ENCODE results near the gene C2orf76.

Gene C2orf76

DNA sequence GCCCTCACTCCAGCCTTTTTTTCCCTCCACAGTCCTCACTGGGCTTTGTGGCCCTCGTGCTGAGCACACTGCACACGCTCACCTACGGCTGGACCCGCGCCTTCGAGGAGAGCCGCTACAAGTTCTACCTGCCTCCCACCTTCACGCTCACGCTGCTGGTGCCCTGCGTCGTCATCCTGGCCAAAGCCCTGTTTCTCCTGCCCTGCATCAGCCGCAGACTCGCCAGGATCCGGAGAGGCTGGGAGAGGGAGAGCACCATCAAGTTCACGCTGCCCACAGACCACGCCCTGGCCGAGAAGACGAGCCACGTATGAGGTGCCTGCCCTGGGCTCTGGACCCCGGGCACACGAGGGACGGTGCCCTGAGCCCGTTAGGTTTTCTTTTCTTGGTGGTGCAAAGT lies 103.6 kb downstream of the C2orf76 start:
- DNase-seq (ENCODE audit: low read depth): no peak

DNA sequence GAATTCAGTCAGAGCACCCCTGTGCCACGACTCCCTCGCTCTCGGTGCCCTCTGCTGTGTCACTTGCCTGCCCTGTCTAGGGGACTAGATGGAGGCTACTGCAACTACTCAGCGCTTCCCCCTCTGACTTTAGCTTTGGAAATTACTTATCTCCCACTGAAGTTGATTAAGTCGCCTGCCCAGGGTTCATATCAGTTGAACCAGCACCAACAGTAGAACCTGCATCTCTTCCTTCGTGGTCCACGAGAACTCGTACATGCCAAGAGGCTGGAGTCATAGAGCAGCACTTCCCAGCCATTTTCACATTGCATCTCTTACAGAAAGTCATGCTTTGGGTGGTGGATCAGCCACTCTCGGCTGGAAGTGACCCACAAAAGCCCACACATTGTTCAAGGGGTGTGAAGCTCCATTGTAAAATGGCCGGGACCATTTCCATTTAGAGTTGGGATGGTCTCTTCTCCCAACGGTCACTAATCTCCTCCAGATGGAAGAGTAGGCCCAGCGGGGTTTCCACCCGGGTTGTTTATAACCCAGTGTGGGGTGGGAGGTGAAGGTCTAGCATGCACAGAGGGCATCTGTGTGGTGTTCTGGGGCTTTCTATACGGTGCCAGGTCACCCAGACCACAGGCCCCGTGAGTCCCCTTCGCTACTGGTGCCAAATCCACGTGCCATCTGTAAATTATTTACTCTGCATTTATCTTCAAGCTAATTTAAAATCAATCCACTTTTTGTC lies 105.0 kb downstream of the C2orf76 start:
- DNase-seq (ENCODE audit: low read depth): no peak

DNA sequence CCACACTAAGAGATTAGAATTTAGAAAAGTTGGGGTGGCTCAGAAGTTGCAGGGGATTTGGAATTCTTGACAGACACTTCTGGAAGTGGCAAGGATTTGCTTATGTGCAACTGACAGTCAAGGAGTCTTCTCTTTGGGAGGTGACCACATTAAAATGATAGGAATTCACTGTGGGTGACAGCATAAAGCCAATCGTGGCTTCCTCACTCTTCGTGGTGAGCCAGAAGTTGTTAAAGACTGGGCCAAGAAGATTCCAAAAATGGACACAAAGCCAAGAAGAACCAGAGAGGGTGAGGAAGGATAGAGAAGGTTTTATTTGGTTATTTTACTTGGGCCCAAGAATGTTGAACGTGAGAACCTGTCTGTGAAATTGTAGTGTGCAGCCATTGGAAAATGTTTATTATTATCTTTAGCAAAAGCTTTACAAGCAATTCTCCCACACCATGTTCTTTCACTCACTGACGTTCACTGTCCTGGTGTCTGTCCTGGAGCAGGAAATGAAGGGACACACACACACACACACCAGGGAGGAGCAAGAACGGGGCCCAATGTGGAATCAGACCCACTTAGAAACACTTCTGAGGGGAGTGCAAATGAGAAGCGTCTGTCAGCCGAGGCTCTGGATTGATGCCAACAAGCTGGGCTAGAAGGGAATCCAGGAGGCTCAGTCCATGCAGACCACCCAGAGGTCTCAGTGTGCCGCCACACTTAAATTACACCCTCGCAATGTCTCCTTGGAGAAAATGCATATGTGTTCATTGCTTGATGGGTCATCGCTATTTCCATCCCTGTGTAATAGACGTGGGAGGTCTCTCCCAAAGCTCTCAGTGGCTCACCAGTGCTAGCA lies 105.8 kb downstream of the C2orf76 start:
- no peak for DNase-seq (ENCODE audit: low read depth)

DNA sequence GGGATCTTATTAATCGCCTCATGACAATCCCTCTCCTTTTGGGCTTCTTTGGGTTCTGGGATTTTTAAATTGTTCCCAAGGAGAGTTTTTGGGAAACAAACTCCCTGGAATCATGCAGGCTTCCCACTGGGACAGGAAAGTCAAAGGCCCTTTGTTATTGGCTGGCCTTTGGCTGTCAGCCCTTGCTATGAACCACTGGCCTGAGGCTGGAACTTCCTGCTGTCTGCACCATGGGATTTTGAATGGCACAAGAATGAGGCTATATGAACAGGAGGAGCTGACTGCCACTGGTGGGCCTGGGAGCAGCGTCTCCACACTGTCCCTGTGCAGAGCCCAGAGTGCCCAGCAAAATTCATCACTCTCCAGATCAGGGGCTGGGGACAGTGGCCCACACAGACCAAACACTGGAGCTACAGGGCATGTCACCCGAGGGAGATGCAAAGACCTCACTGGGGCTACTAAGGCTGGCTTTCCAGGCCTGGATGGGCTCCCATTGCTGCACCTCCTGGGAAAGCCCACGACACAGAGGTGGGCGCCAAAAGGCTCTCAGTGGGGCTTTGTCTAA lies 107.3 kb downstream of the C2orf76 start:
- no peak for DNase-seq (ENCODE audit: low read depth)

DNA sequence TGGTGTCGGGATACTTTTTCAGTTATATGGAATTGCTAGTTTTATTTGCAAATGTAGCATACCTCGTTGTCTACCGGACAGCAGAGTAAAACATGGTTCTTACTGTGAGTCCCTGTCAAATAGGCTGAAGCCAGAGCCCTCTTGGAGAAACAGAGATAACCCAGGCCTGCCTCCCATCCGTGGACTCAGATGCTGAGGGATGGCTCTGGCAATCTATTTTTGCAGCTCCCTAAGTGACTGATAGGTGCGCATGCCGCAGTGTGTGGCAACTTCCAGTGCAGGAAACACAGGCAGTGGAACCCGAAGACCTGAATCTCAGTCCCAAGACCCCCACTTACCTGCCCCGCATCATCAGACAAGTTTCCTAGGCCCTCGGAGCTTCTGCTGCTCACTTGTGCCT lies 109.4 kb downstream of the C2orf76 start:
- no peak for DNase-seq (ENCODE audit: low read depth)

DNA sequence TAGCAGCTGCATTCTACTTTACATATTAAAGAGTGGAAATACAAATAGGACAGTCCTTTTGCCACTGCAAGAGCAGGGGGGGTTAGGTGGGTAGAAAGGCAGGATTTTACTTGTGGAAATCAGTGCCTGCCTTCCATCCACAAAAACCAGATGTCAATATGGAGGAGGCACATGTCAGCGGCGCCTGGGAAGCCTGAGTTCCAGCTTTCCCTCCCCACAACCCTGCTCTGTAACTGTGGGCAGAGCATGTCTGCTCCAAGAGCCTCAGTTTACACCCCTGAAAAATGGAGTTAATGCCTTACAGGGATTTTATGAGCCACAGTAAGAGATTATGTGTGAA lies 110.1 kb downstream of the C2orf76 start:
- no peak for DNase-seq (ENCODE audit: low read depth)

DNA sequence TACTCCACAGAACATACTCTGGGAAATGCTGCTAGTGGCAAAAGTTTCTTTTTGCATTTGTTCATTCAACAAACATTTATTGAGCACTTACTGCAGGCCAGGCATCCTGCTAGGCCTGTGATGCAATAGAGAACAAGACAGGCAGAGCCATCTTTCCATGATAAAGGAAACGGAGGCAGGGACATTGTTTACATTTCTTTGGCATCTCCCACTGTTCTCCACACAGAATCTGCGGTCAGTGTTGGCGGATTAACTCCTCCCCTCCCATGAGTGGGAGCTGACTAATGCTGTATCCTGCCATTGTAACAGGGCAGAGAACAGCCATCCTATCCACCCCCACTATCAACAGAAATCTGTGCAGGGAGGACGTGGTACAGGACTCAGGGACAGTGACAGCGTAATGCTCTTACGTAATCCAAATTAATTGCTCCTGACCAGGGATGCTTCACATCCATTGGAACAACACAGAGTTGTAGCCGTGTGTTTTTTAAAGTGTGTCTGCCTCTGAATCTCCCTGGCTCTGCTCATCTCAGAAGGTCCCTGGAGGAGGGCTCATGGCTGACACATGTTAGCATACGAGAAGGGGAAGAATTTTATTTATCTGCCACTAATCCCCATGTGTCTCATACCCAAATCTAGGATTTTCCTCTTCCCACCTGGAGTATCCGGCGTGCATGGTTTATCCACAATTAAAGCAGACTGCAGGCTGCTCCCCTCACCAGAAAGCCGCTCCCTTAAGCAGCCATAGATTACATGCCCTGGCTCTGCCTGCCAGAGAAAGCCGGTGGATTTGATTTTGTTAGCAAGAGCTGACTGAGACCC lies 110.7 kb downstream of the C2orf76 start:
- no peak for DNase-seq (ENCODE audit: low read depth)

DNA sequence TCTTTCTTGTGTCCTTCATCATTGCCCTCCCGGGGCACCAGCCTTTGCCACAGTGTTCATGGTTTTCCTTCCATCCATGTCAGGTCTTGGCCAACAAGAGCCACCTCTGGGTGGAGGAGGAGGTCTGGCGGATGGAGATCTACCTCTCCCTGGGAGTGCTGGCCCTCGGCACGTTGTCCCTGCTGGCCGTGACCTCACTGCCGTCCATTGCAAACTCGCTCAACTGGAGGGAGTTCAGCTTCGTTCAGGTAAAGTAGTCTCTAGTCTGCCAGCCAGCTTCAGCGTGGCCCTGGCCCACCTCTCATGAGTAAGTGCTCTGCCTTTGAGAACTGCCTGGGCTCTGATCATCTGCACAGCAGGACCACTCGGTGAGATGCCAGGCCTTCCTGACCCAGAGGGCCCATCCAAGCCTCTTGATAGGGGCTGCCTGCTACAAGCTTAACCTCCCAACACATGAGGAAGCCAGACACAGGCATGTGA lies 112.0 kb downstream of the C2orf76 start:
- no peak for DNase-seq (ENCODE audit: low read depth)

DNA sequence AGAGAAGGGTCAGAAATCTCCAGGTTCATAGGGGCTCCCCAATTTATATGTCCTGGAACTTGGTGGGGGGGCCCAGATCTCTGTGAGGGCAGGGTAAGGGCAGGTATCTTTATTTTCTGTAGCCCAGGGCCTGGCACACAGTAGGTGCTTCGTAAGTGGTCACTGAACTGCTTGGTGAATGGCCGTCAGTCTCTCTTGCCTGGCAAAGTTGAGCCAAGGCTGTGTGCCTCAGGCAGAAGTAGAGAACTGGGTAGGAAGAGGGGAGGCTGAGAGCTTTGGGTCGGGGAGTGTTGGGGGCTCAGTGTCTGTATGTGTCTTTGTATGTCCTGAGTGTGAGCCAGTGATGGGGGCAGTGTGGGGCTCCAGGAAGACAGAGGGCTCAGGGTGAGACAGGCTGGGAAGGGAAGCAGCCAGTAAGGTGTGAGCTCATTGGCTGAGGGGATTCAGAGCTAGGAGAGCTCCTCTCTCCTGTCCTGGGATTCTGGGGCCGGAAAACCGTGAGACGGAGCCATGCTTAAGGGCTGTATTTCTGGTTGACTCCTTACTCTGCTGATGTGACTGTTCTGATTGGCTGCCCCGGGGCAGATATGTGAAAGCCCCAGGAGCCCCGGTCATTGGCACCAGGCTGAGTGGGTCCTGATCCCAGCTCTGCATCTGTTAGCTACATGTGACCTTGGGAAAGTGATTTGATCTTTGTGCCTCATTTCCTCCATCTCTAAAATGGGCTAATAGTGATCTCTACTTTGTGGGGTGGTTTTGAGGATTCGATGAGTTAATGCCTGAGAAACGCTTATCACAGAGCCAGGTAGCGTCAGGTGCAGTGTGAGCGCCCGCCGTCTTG lies 112.7 kb downstream of the C2orf76 start:
- no peak for DNase-seq (ENCODE audit: low read depth)

DNA sequence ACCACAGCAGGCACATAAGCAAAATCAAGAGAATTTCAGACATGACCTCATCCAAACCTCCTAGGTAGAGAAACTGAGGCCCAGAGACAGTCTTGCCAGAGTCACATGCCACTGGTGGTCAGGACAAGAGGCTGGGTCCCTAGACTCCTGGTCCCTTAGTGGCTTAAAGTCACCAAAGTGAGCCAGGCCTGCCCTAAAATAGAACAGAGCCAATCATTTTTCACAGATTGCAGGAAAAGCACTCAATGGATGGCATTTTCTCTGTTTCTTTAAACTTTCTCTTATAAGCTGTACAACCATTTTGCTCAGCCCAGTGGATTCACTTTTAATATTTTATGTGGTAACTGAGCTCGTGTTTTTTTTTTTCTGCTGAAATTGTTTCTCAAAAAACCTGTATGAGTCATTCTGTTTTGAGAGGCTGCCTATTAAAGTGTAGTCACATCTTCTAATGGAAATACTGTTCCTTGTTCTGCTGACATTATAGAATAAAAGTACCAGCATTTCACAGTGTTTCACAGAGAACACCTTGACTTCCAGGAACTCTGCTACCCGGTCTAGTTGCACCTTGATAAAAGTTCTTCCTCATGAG lies 113.4 kb downstream of the C2orf76 start:
- DNase-seq (ENCODE audit: low read depth): no peak

All from T-helper 22 cell (primary cell).